Endothelial cell of umbilical vein (primary cell): ENCODE measurements around the gene MCCC2.
"Not testable (repeated sequence)": the region's sequence is repeated elsewhere in the genome, so short reads cannot be mapped to it uniquely, and the experiment has no call there.

Experiments used
- CTCF ChIP-seq, 2 donors: IDR thresholded peaks; 1 replicate in 1 of 2; 2 replicates in 1 of 2; pipeline ENCODE4 v1.5.1; 2011; ENCODE audit warnings: low read length in 2 of 2, mild to moderate bottlenecking in 2 of 2, moderate library complexity in 2 of 2, control low read depth in 1 of 2, inconsistent platforms in 1 of 2, low read depth in 1 of 2; ENCODE audit not compliant: insufficient read depth in 1 of 2; ENCODE audit errors: extremely low read depth in 1 of 2
- EZH2 ChIP-seq: IDR thresholded peaks from 2 replicates; pipeline ENCODE4 v1.6.1; 2012; ENCODE audit warnings: borderline replicate concordance, low read depth, mild to moderate bottlenecking, moderate library complexity, low read length, inconsistent platforms; ENCODE audit not compliant: severe bottlenecking
- GATA2 ChIP-seq: IDR thresholded peaks from 2 replicates; pipeline ENCODE4 v1.7.0; 2011; ENCODE audit warnings: low read depth, mild to moderate bottlenecking, moderate library complexity, mixed read lengths, low read length; ENCODE audit not compliant: insufficient read length, insufficient read depth
- JUN ChIP-seq: IDR thresholded peaks from 2 replicates; pipeline ENCODE4 v1.6.1; 2011; ENCODE audit warnings: borderline replicate concordance, low read depth; ENCODE audit not compliant: insufficient read length, insufficient read depth
- MYC ChIP-seq: IDR thresholded peaks from one replicate; pipeline ENCODE4 v1.6.1; 2011; ENCODE audit warnings: mild to moderate bottlenecking, low read depth, low read length
- POLR2A ChIP-seq: IDR thresholded peaks from 2 replicates; pipeline ENCODE4 v1.6.1; 2012; ENCODE audit warnings: low read depth, mild to moderate bottlenecking, control low read depth, low read length
- POLR2AphosphoS5 ChIP-seq: IDR thresholded peaks from 2 replicates; pipeline ENCODE4 v1.6.1; 2012; ENCODE audit warnings: low read depth, mild to moderate bottlenecking, control low read depth, low read length, moderate library complexity; ENCODE audit not compliant: insufficient read depth
- TF ChIP-seq, protein P1 (sequence below): IDR thresholded peaks from 2 replicates; pipeline ENCODE4 v1.6.1; 2011; ENCODE audit not compliant: insufficient read depth, insufficient read length

DNA sequence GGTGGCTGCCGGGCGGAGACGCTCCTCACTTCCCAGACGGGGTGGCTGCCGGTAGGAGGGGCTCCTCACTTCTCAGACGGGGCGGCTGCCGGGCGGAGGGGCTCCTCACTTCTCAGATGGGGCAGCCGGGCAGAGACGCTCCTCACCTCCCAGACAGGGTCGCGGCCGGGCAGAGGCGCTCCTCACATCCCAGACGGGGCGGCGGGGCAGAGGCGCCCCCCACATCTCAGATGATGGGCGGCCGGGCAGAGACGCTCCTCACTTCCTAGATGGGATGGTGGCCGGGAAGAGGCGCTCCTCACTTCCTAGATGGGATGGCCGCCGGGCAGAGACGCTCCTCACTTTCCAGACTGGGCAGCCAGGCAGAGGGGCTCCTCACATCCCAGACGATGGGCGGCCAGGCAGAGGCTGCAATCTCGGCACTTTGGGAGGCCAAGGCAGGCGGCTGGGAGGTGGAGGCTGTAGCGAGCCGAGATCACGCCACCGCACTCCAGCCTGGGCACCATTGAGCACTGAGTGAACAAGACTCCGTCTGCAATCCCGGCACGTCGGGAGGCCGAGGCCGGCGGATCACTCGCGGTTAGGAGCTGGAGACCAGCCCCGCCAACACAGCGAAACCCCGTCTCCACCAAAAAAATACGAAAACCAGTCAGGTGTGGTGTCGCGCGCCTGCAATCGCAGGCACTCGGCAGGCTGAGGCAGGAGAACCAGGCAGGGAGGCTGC, 35.0 kb upstream of the MCCC2 start:
- not testable (repeated sequence) for TF ChIP-seq CTCF (IDR thresholded peaks at IDR 0.05; ENCODE audit: extremely low read depth in 1 of 2, insufficient read depth in 1 of 2, low read depth in 1 of 2, low read length in 2 of 2); POLR2A; POLR2AphosphoS5; MYC; GATA2; EZH2; JUN
- TF ChIP-seq, protein P1, sequence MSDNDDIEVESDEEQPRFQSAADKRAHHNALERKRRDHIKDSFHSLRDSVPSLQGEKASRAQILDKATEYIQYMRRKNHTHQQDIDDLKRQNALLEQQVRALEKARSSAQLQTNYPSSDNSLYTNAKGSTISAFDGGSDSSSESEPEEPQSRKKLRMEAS = not testable (repeated sequence)
